K562 (cell line): Measurements from ENCODE around the gene NT5E. TPM values are rescaled to one million over a fixed set of nuclear protein-coding genes. Genes with fewer than 3 reads are reported as not detected.

Experiments used
- ATAC-seq: fragments of 200-7000 bp; cut with Tn5 transposase; 3 replicates; pipeline ENCODE4 v1.9.1; 2020; ENCODE audit warnings: moderate library complexity
- BruUV-seq: library from RNA; stranded (reverse); fragments of 400-500 nt; replicated peaks from 2 replicates; lab custom pipeline; 2021; lab: Mats Ljungman, UMichigan
- CTCF ChIA-PET: fragments of 300-600 bp; formaldehyde crosslinking; extraction: SDS; loops from one replicate; lab custom pipeline; 2021; ENCODE audit warnings: low intra/inter-chr PET ratio; lab: Yijun Ruan, JAX
- POLR2A ChIA-PET: fragments of 300-600, 350-650 bp; sonication (Branson Sonifier 250); formaldehyde crosslinking; extraction: SDS; loops from one replicate; lab custom pipeline; 2021; ENCODE audit warnings: antibody characterized with exemption, inconsistent platforms; lab: Yijun Ruan, JAX
- DNase-seq, 4 experiments: peaks; one replicate each; pipeline versions ENCODE4 v3.0.0 to v3.0.0-alpha.2; 2011 to 2018; ENCODE audit warnings: low spot score in 3 of 4, mixed read lengths in 3 of 4; ENCODE audit errors: extremely low read depth in 1 of 4
- FAIRE-seq: peaks from 2 replicates; lab custom pipeline; 2011; peaks lifted over from hg19 to GRCh38; lab: Jason Lieb, UNC
- H2AFZ ChIP-seq: 2 replicates; pipeline ENCODE4 v1.6.0; 2011; ENCODE audit warnings: low read depth, low read length, control low read depth, inconsistent platforms
- H3K27ac ChIP-seq: fragments of 200-600 bp; 3 replicates; pipeline ENCODE4 v1.8.0; 2011; ENCODE audit warnings: low read depth, mild to moderate bottlenecking, control low read depth, inconsistent platforms, low read length, moderate library complexity, mixed read lengths; ENCODE audit errors: extremely low read depth
- H3K27me3 ChIP-seq, 2 experiments: fragments of 300-600 bp in 1 of 2; 2 replicates in 1 of 2; 3 replicates in 1 of 2; pipeline versions ENCODE4 v1.6.0 to v1.8.0; 2011; ENCODE audit warnings: inconsistent platforms in 2 of 2, low read length in 2 of 2, mild to moderate bottlenecking in 1 of 2, mixed read lengths in 1 of 2, moderate library complexity in 1 of 2; ENCODE audit not compliant: control insufficient read depth in 2 of 2, insufficient read depth in 2 of 2
- H3K36me3 ChIP-seq: fragments of 300-600 bp; 3 replicates; pipeline ENCODE4 v1.8.0; 2011; ENCODE audit warnings: mild to moderate bottlenecking, low read length, inconsistent platforms; ENCODE audit not compliant: control insufficient read depth, insufficient read depth
- H3K4me1 ChIP-seq, 2 experiments: fragments of 200-600 bp in 1 of 2; replicated peaks in 1 of 2; 2 replicates in 1 of 2; 3 replicates in 1 of 2; pipeline versions ENCODE4 v1.5.1 to v1.8.0; 2011; ENCODE audit warnings: inconsistent platforms in 2 of 2, low read length in 2 of 2, mild to moderate bottlenecking in 1 of 2, mixed read lengths in 1 of 2, moderate library complexity in 1 of 2; ENCODE audit not compliant: control insufficient read depth in 2 of 2, insufficient read depth in 2 of 2
- H3K4me2 ChIP-seq: 2 replicates; pipeline ENCODE4 v1.6.1; 2011; ENCODE audit warnings: low read length, control low read depth, inconsistent platforms, mixed read lengths; ENCODE audit not compliant: insufficient read depth
- H3K4me3 ChIP-seq: fragments of 200-600 bp; sonication (generic), shearing (Covaris generic); 2 replicates; pipeline ENCODE4 v1.5.1; 2016; ENCODE audit warnings: control low read depth, inconsistent platforms
- H3K79me2 ChIP-seq: fragments of 200-600 bp; 3 replicates; pipeline ENCODE4 v1.8.0; 2011; ENCODE audit warnings: low read length, inconsistent platforms; ENCODE audit not compliant: control insufficient read depth, insufficient read depth
- H3K9ac ChIP-seq, 2 experiments: 2 replicates each; pipeline versions ENCODE4 v1.6.0 to v1.6.1; 2011; ENCODE audit warnings: low read depth in 2 of 2, low read length in 2 of 2, control low read depth in 1 of 2, inconsistent platforms in 1 of 2, mild to moderate bottlenecking in 1 of 2, mixed read lengths in 1 of 2; ENCODE audit not compliant: insufficient read depth in 1 of 2
- H3K9me1 ChIP-seq: one replicate; pipeline ENCODE4 v1.6.0; 2011; ENCODE audit warnings: inconsistent platforms, mild to moderate bottlenecking, low read length, moderate library complexity; ENCODE audit not compliant: control insufficient read depth, insufficient read depth
- H3K9me3 ChIP-seq: replicated peaks from 2 replicates; pipeline ENCODE4 v1.5.1; 2011; ENCODE audit warnings: low read depth, low read length, inconsistent platforms; ENCODE audit not compliant: control insufficient read depth, insufficient read depth
- H4K20me1 ChIP-seq: replicated peaks from 2 replicates; pipeline ENCODE4 v1.6.1; 2011; ENCODE audit warnings: low read length, inconsistent platforms, mixed read lengths; ENCODE audit not compliant: control insufficient read depth, insufficient read depth
- EWSR1 ChIP-seq: fragments of 450-650 bp; IDR thresholded peaks from 2 replicates; pipeline ENCODE4 v1.6.1; 2018; ENCODE audit warnings: borderline replicate concordance, mild to moderate bottlenecking, low read depth, moderate library complexity; ENCODE audit not compliant: partially characterized antibody
- FOXK1 ChIP-seq: sonication (generic); formaldehyde crosslinking; IDR thresholded peaks from 2 replicates; pipeline ENCODE4 v1.8.0; 2022; ENCODE audit warnings: missing genetic modification reagents, mild to moderate bottlenecking, borderline replicate concordance
- GABPB1 ChIP-seq: sonication (generic); formaldehyde crosslinking; IDR thresholded peaks from 2 replicates; pipeline ENCODE4 v1.8.0; 2022; ENCODE audit warnings: mild to moderate bottlenecking, missing genetic modification reagents
- GATAD2A ChIP-seq: fragments of 450-650 bp; IDR thresholded peaks from 2 replicates; pipeline ENCODE4 v1.6.1; 2017
- PCBP1 ChIP-seq: fragments of 200-400 bp; formaldehyde crosslinking; IDR thresholded peaks from 2 replicates; pipeline ENCODE4 v1.6.1; 2018; ENCODE audit warnings: mild to moderate bottlenecking, low read depth, low read length; ENCODE audit not compliant: poor library complexity, severe bottlenecking
- SAFB ChIP-seq: fragments of 200-400 bp; formaldehyde crosslinking; IDR thresholded peaks from 2 replicates; pipeline ENCODE4 v1.6.1; 2017; ENCODE audit warnings: low read depth, low read length, borderline replicate concordance
- SRSF9 ChIP-seq: fragments of 200-400 bp; formaldehyde crosslinking; IDR thresholded peaks from 2 replicates; pipeline ENCODE4 v1.6.1; 2017; ENCODE audit warnings: low read depth, low read length, borderline replicate concordance
- TCF7 ChIP-seq: sonication (generic); IDR thresholded peaks from 2 replicates; pipeline ENCODE4 v1.6.1; 2016; ENCODE audit warnings: antibody characterized with exemption, borderline replicate concordance
- ZBTB8A ChIP-seq: fragments of 450-650 bp; IDR thresholded peaks from 2 replicates; pipeline ENCODE4 v1.6.1; 2018; ENCODE audit warnings: mild to moderate bottlenecking, moderate library complexity; ENCODE audit not compliant: partially characterized antibody
- ZKSCAN8 ChIP-seq: fragments of 200-800 bp; sonication (Bioruptor generic); IDR thresholded peaks from 2 replicates; pipeline ENCODE4 v1.6.1; 2016; ENCODE audit warnings: missing genetic modification characterization, missing compliant biosample characterization
- ZNF239 ChIP-seq: fragments of 250-450 bp; sonication (Bioruptor Pico); IDR thresholded peaks from 2 replicates; pipeline ENCODE4 v1.4.0; 2020; ENCODE audit warnings: mild to moderate bottlenecking
- WGBS: fragments of 100-300 bp; shearing (Covaris generic); methylation state at CpG from one replicate; pipeline ENCODE4 v1.1.6; 2016; ENCODE audit warnings: low coverage, mixed read lengths; ENCODE audit not compliant: insufficient coverage; ENCODE audit errors: missing lambda C conversion rate; 5-methylcytosine and 5-hydroxymethylcytosine counted together
- in situ Hi-C: fragments of 300-500 bp; cut with MboI; formaldehyde crosslinking; loops from 4 replicates; pipeline ENCODE4 v1.15.0; 2018; ENCODE audit warnings: inconsistent platforms, mixed read lengths
- intact Hi-C: fragments of 100-400 bp; cut with micrococcal nuclease; formaldehyde crosslinking; loops from 2 replicates; pipeline ENCODE4 v1.14.2; 2022
- polyA plus RNA-seq, 8 experiments: library from polyadenylated mRNA; depleted of rRNA in 4 of 8; stranded (reverse) in 5 of 8; unstranded in 3 of 8; fragments of >200 nt; fragmentation: Nextera tagmentation in 2 of 8; fragmentation: Illumina TruSeq in 1 of 8; extraction: Ambion mirVana in 2 of 8; extraction: Trizol in 1 of 8; gene quantifications; 2 replicates each; pipeline versions ENCODE4 v1.2.1 to v1.2.3, GENCODE V29; 2011 to 2014; ENCODE audit warnings: inconsistent platforms in 1 of 8, missing spikeins in 1 of 8
- total RNA-seq, 7 experiments: library from RNA; depleted of rRNA in 6 of 7; stranded (reverse); fragments of >200 nt in 6 of 7; fragmentation: Illumina TruSeq in 2 of 7; extraction: Trizol in 2 of 7; gene quantifications; 2 replicates each; pipeline versions ENCODE4 v1.2.1 to v1.2.3, GENCODE V29; 2011 to 2021; ENCODE audit warnings: low replicate concordance in 1 of 7
- TF ChIP-seq, protein P1 (sequence below): sonication (generic); formaldehyde crosslinking; IDR thresholded peaks from 2 replicates; pipeline ENCODE4 v1.5.0; 2020; ENCODE audit warnings: missing genetic modification reagents
- TF ChIP-seq, protein P2 (sequence below): fragments of 250-450 bp; sonication (Bioruptor Pico); IDR thresholded peaks from 2 replicates; pipeline ENCODE4 v1.4.0; 2020; ENCODE audit warnings: mild to moderate bottlenecking
- TF ChIP-seq, protein P3 (sequence below): fragments of 450-650 bp; conservative IDR thresholded peaks from 2 replicates; pipeline ENCODE4 v1.6.1; 2016; ENCODE audit warnings: missing genetic modification characterization, low read depth, mild to moderate bottlenecking, missing compliant biosample characterization, moderate library complexity

Gene NT5E
- total and polyA plus RNA-seq, 9 of the 15 experiments (the other 6 are each of a cell fraction or from before 2014, with no cell fraction given): 0.01 to 0.13 TPM; not detected in 7

DNA sequence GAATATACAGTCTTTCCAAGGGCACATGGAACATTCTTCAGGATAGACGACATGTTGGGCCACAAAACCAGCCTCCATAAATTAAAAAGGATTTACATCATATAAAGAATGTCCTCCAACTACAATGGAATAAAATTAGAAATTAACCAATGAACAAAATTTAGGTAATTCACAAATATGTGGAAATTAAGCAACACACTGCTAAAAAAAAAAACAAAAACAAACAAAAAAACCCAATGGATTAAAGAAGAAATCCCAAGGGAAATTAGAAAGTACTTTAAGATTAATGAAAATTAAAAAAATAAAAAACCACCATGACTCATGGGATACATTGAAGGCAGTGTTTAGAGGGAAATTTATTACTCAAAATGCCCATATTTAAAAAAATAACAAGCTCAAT lies 21.4 kb upstream of the NT5E start:
- H3K9ac ChIP-seq: no peak overlapping the region
- H3K4me2 ChIP-seq: no peak overlapping the region
- H4K20me1 ChIP-seq: no peaks in the 10 kb centered on the region
- CTCF ChIA-PET: no interaction called here
- no peaks in the 10 kb centered on the region for H3K9me1 ChIP-seq
- TF ChIP-seq SAFB: no peak
- TF ChIP-seq GATAD2A: no peak
- TF ChIP-seq TCF7: no peak
- no peak for DNase-seq
- no peak for FAIRE-seq
- no peak for ATAC-seq
- H3K9me3 ChIP-seq: no peaks in the 10 kb centered on the region
- no TSS peak for BruUV-seq
- H3K4me1 ChIP-seq: no peaks in the 10 kb centered on the region
- H3K36me3 ChIP-seq: no peaks in the 10 kb centered on the region
- no peaks in the 10 kb centered on the region for H3K79me2 ChIP-seq
- no peaks in the 10 kb centered on the region for H3K27me3 ChIP-seq
- in situ Hi-C loops (no loop called here), intact Hi-C loops (no loop called here)
- H3K4me3 ChIP-seq: no peak overlapping the region
- no peak overlapping the region for H3K27ac ChIP-seq
- POLR2A ChIA-PET: no interaction called here
- WGBS: 0% methylated on average over 1 of the region's 1 CpG
- no peak overlapping the region for H2AFZ ChIP-seq

DNA sequence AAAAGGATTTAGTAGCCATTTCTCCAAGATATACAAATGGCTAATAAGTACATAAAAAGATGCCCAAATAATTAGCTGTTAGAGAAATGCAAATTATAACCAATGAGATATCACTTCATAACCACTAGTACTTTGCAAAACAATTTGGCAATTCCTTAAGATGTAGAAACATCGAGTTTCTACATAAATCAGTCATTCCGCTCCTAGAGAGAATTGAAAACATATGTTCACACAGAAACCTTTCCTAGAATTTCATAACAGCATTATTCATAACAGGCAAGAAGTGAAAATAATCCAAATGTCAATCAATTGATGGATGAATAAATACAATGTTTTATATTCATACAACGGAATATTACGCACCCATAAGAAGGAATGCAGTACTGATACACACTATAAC lies 20.5 kb upstream of the NT5E start:
- no peak for ATAC-seq
- CTCF ChIA-PET: no interaction called here
- no TSS peak for BruUV-seq
- TF ChIP-seq, protein P1, sequence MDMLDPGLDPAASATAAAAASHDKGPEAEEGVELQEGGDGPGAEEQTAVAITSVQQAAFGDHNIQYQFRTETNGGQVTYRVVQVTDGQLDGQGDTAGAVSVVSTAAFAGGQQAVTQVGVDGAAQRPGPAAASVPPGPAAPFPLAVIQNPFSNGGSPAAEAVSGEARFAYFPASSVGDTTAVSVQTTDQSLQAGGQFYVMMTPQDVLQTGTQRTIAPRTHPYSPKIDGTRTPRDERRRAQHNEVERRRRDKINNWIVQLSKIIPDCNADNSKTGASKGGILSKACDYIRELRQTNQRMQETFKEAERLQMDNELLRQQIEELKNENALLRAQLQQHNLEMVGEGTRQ (CRISPR knock-in tag): no peak
- TF ChIP-seq, protein P2, sequence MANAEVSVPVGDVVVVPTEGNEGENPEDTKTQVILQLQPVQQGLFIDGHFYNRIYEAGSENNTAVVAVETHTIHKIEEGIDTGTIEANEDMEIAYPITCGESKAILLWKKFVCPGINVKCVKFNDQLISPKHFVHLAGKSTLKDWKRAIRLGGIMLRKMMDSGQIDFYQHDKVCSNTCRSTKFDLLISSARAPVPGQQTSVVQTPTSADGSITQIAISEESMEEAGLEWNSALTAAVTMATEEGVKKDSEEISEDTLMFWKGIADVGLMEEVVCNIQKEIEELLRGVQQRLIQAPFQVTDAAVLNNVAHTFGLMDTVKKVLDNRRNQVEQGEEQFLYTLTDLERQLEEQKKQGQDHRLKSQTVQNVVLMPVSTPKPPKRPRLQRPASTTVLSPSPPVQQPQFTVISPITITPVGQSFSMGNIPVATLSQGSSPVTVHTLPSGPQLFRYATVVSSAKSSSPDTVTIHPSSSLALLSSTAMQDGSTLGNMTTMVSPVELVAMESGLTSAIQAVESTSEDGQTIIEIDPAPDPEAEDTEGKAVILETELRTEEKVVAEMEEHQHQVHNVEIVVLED (CRISPR knock-in tag): no peak
- no peak for TF ChIP-seq GABPB1 (CRISPR knock-in tag)
- TF ChIP-seq PCBP1: no peak
- TF ChIP-seq, protein P3, sequence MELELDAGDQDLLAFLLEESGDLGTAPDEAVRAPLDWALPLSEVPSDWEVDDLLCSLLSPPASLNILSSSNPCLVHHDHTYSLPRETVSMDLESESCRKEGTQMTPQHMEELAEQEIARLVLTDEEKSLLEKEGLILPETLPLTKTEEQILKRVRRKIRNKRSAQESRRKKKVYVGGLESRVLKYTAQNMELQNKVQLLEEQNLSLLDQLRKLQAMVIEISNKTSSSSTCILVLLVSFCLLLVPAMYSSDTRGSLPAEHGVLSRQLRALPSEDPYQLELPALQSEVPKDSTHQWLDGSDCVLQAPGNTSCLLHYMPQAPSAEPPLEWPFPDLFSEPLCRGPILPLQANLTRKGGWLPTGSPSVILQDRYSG (tag): no peak
- TF ChIP-seq EWSR1: no peak
- TF ChIP-seq ZKSCAN8 (CRISPR knock-in tag): no peak
- TF ChIP-seq ZNF239 (CRISPR knock-in tag): no peak
- no peak for TF ChIP-seq FOXK1 (CRISPR knock-in tag)
- no peak for TF ChIP-seq SRSF9
- TF ChIP-seq ZBTB8A: no peak

More for the DNA sequence above, 20.5 kb upstream of the NT5E start:
- POLR2A ChIA-PET: no interaction called here
- intact Hi-C loops (no loop called here), in situ Hi-C loops (no loop called here)
- Histone ChIP-seq H2AFZ (no peak overlapping the region), H3K27ac (no peak overlapping the region), H3K9me1 (no peaks in the 10 kb centered on the region), H3K4me2 (no peak overlapping the region), H3K27me3 (no peaks in the 10 kb centered on the region), H4K20me1 (no peaks in the 10 kb centered on the region), H3K79me2 (no peaks in the 10 kb centered on the region), H3K9me3 (no peaks in the 10 kb centered on the region), H3K36me3 (no peaks in the 10 kb centered on the region), H3K9ac (no peak overlapping the region), H3K4me3 (no peak overlapping the region), H3K4me1 (no peaks in the 10 kb centered on the region)
- 6% methylated on average over 4 of the region's 4 CpGs for WGBS
- DNase-seq (no peak), FAIRE-seq (no peak)
